Measurements from ENCODE around the gene TRHDE. TPM values are rescaled to one million over a fixed set of nuclear protein-coding genes. Genes with fewer than 3 reads are reported as not detected.

Gene TRHDE
- total RNA-seq, 1 experiment from 2014 or later = not detected

DNA sequence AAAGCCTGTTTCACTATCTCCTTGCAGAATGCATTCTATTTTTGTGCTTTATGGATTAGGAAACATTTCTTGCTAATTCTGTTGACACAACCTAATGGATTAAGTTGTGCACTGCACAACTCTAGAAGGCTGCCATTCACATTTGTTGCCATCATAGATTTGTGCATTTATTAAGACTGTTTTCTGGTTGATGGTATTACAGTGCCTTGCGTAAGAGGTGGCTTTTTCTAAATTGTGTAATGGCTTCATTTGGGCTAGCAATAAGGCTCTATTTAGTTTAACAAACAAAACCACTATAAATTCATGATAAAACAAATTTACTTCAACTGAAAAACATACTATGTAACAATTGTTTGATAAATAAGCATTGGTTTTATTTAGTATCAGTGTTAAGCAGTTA is 175.9 kb downstream of the TRHDE start:
- ChIA-PET CTCF (no interaction called here), POLR2A (no interaction called here)
- H3K27me3 Mint-ChIP-seq (ENCODE audit: insufficient read depth, unreplicated experiment) = no peaks in the 10 kb centered on the region
- no peaks in the 10 kb centered on the region for H3K4me1 Mint-ChIP-seq (ENCODE audit: insufficient read depth, unreplicated experiment)
- peak; percentile 14 for DNase-seq (ENCODE audit: unreplicated experiment)
- no peaks in the 10 kb centered on the region for H3K36me3 Mint-ChIP-seq (ENCODE audit: insufficient read depth, unreplicated experiment)
- BruUV-seq (replicated peaks) = no TSS peak
- intact Hi-C loops (cut with micrococcal nuclease) = no loop called here
- H3K27ac Mint-ChIP-seq (ENCODE audit: low read depth, unreplicated experiment) = no peak overlapping the region
- TF ChIP-seq CTCF (IDR thresholded peaks at IDR 0.05; ENCODE audit: unreplicated experiment) = no peak
- peaks cover 18% of the 10 kb centered on the region for H3K9me3 Mint-ChIP-seq (ENCODE audit: unreplicated experiment)
- H3K4me3 Mint-ChIP-seq (ENCODE audit: unreplicated experiment) = no peak overlapping the region

GRCh38 chr12:72448805-72449204 is 176.6 kb downstream of the TRHDE start:
- Mint-ChIP-seq H3K9me3 (ENCODE audit: unreplicated experiment) (peaks cover 18% of the 10 kb centered on the region), H3K4me1 (ENCODE audit: insufficient read depth, unreplicated experiment) (no peaks in the 10 kb centered on the region), H3K27me3 (ENCODE audit: insufficient read depth, unreplicated experiment) (no peaks in the 10 kb centered on the region), H3K4me3 (ENCODE audit: unreplicated experiment) (no peak overlapping the region), H3K36me3 (ENCODE audit: insufficient read depth, unreplicated experiment) (no peaks in the 10 kb centered on the region), H3K27ac (ENCODE audit: low read depth, unreplicated experiment) (no peak overlapping the region)
- intact Hi-C loops (cut with micrococcal nuclease) = no loop called here
- ChIA-PET CTCF (no interaction called here), POLR2A (no interaction called here)
- DNase-seq (ENCODE audit: unreplicated experiment) = no peak
- TF ChIP-seq CTCF (IDR thresholded peaks at IDR 0.05; ENCODE audit: unreplicated experiment) = no peak
- no TSS peak for BruUV-seq (replicated peaks)

- CTCF ChIA-PET = no interaction called here
- no TSS peak for BruUV-seq (replicated peaks)
Observed at GRCh38 chr12:72453066-72453465, 180.9 kb downstream of the TRHDE start.

DNA sequence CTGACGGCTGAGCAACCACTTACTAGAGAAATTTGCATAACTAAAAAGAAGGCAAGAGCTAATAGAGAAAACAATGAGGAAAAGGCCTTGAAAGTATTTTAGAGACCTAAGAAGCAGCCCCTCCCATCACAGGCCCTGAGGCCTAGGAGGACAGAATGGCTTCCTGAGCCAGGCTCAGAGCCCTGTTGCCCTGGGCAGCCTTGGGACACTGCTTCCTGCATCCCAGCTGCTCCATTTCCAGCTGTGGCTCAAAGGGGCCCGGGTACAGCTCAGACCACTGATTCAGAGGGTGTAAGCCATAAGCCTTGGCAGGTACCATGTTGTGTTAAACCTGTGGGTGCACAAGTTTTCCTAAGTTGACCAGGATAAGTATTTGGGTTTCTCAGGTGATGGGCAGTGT is 181.4 kb downstream of the TRHDE start:
- Mint-ChIP-seq H3K36me3 (ENCODE audit: insufficient read depth, unreplicated experiment) (no peaks in the 10 kb centered on the region), H3K27ac (ENCODE audit: low read depth, unreplicated experiment) (no peak overlapping the region), H3K4me1 (ENCODE audit: insufficient read depth, unreplicated experiment) (no peaks in the 10 kb centered on the region), H3K27me3 (ENCODE audit: insufficient read depth, unreplicated experiment) (no peaks in the 10 kb centered on the region), H3K9me3 (ENCODE audit: unreplicated experiment) (peaks cover 11% of the 10 kb centered on the region), H3K4me3 (ENCODE audit: unreplicated experiment) (no peak overlapping the region)
- ChIA-PET POLR2A (interaction anchor here (0.7 kb wide), 1 partner anchor 10 kb away, joined by 3 read pairs; no protein-coding TSS in a partner anchor), CTCF (interaction anchor here (0.6 kb wide), 1 partner anchor 370 kb away, joined by 4 read pairs; no protein-coding TSS in a partner anchor)
- no TSS peak for BruUV-seq (replicated peaks)
- TF ChIP-seq CTCF (IDR thresholded peaks at IDR 0.05; ENCODE audit: unreplicated experiment) = no peak
- no peak for DNase-seq (ENCODE audit: unreplicated experiment)
- intact Hi-C loops (cut with micrococcal nuclease) = no loop called here

More at GRCh38 chr12:72453066-72453465, 180.9 kb downstream of the TRHDE start:
- H3K27me3 Mint-ChIP-seq (ENCODE audit: insufficient read depth, unreplicated experiment) = no peaks in the 10 kb centered on the region
- no peak overlapping the region for H3K4me3 Mint-ChIP-seq (ENCODE audit: unreplicated experiment)
- no peak for DNase-seq (ENCODE audit: unreplicated experiment)
- POLR2A ChIA-PET = interaction anchor here (0.7 kb wide), 1 partner anchor 9 kb away, joined by 3 read pairs; no protein-coding TSS in a partner anchor
- H3K36me3 Mint-ChIP-seq (ENCODE audit: insufficient read depth, unreplicated experiment) = no peaks in the 10 kb centered on the region
- no peak overlapping the region for H3K27ac Mint-ChIP-seq (ENCODE audit: low read depth, unreplicated experiment)
- H3K9me3 Mint-ChIP-seq (ENCODE audit: unreplicated experiment) = peaks cover 11% of the 10 kb centered on the region
- TF ChIP-seq CTCF (IDR thresholded peaks at IDR 0.05; ENCODE audit: unreplicated experiment) = no peak
- intact Hi-C loops (cut with micrococcal nuclease) = no loop called here
- no peaks in the 10 kb centered on the region for H3K4me1 Mint-ChIP-seq (ENCODE audit: insufficient read depth, unreplicated experiment)

All from MCF 10A (cell line).